Karpas-422 (cell line): ENCODE data around the gene CFDP1. TPM values are rescaled to one million over a fixed set of nuclear protein-coding genes. Genes with fewer than 3 reads are reported as not detected.

ENCODE experiments used
- DNase-seq: peaks from one replicate; pipeline ENCODE4 v3.0.0-alpha.2; 2015
- H2AFZ ChIP-seq: fragments of 200-600 bp; sonication (generic); 2 replicates; pipeline ENCODE4 v1.6.1; 2014; ENCODE audit warnings: antibody characterized with exemption, low read length, mixed read lengths
- H3K27ac ChIP-seq: fragments of 200-600 bp; sonication (generic); 2 replicates; pipeline ENCODE4 v1.5.1; 2014; ENCODE audit warnings: mild to moderate bottlenecking, low read length, moderate library complexity
- H3K27me3 ChIP-seq: fragments of 200-600 bp; sonication (generic); 2 replicates; pipeline ENCODE4 v1.6.1; 2014; ENCODE audit warnings: low read length, mixed read lengths
- H3K36me3 ChIP-seq: fragments of 200-600 bp; sonication (generic); 2 replicates; pipeline ENCODE4 v1.6.1; 2014; ENCODE audit warnings: low read length, mixed read lengths; ENCODE audit not compliant: insufficient read depth
- H3K4me1 ChIP-seq: fragments of 200-600 bp; sonication (generic); 2 replicates; pipeline ENCODE4 v1.6.1; 2014; ENCODE audit warnings: mild to moderate bottlenecking, low read length, mixed read lengths
- H3K4me2 ChIP-seq: fragments of 200-600 bp; sonication (generic); 2 replicates; pipeline ENCODE4 v1.6.1; 2014; ENCODE audit warnings: low read length, low read depth, mild to moderate bottlenecking; ENCODE audit not compliant: poor library complexity, severe bottlenecking
- H3K4me3 ChIP-seq: fragments of 200-600 bp; sonication (generic); 2 replicates; pipeline ENCODE4 v1.5.1; 2014; ENCODE audit warnings: mild to moderate bottlenecking, antibody characterized with exemption, low read length, mixed read lengths
- H3K79me2 ChIP-seq: fragments of 200-600 bp; sonication (generic); 2 replicates; pipeline ENCODE4 v1.6.1; 2014; ENCODE audit warnings: mild to moderate bottlenecking, low read length, mixed read lengths
- H3K9ac ChIP-seq: fragments of 200-600 bp; sonication (generic); 2 replicates; pipeline ENCODE4 v1.6.0; 2014; ENCODE audit warnings: low read length
- H3K9me2 ChIP-seq: fragments of 200-600 bp; sonication (generic), shearing (Covaris generic); replicated peaks from 2 replicates; pipeline ENCODE4 v1.6.0; 2014; ENCODE audit warnings: mild to moderate bottlenecking, low read length, moderate library complexity; ENCODE audit not compliant: insufficient read depth
- H3K9me3 ChIP-seq: fragments of 300-700, 200-600 bp; sonication (generic); 2 replicates; pipeline ENCODE4 v1.6.1; 2014; ENCODE audit warnings: low read length, mixed read lengths
- H4K20me1 ChIP-seq: fragments of 200-600 bp; sonication (generic); 2 replicates; pipeline ENCODE4 v1.6.1; 2014; ENCODE audit warnings: mild to moderate bottlenecking, antibody characterized with exemption, low read length, low read depth; ENCODE audit not compliant: insufficient read depth
- total RNA-seq: library from RNA; depleted of rRNA; stranded (reverse); fragments of >200 nt; shearing (Covaris generic); gene quantifications from 2 replicates; pipeline ENCODE4 v1.2.3, GENCODE V29; 2014; ENCODE audit warnings: low replicate concordance

CFDP1 gene
- total RNA-seq, 1 experiment from 2014 or later: 33.5 TPM

- H3K4me3 ChIP-seq: peak overlapping the region; percentile 12; the same call in 1 of the 2 replicates
- peaks cover 13% of the 10 kb centered on the region; the same call in 1 of the 2 replicates for H3K36me3 ChIP-seq
- H2AFZ ChIP-seq: no peak overlapping the region
- H3K27me3 ChIP-seq: no peaks in the 10 kb centered on the region
- H3K9me2 ChIP-seq: no peaks in the 10 kb centered on the region
- H3K79me2 ChIP-seq: no peaks in the 10 kb centered on the region
- peak overlapping the region; percentile 61 for H3K27ac ChIP-seq
- H3K9me3 ChIP-seq: no peaks in the 10 kb centered on the region
- peak overlapping the region; percentile 40; the same call in 1 of the 2 replicates for H3K9ac ChIP-seq
- DNase-seq: peak; percentile 82
- H3K4me2 ChIP-seq: peak overlapping the region; percentile 53
- H3K4me1 ChIP-seq: peaks cover 24% of the 10 kb centered on the region
- H4K20me1 ChIP-seq: no peaks in the 10 kb centered on the region
Observed at GRCh38 chr16:75305364-75306098, 127.8 kb downstream of the CFDP1 start.

GRCh38 chr16:75304521-75305363 is 128.6 kb downstream of the CFDP1 start:
- H3K27me3 ChIP-seq: no peaks in the 10 kb centered on the region
- H3K27ac ChIP-seq: peak overlapping the region; percentile 61
- no peaks in the 10 kb centered on the region for H3K79me2 ChIP-seq
- H2AFZ ChIP-seq: no peak overlapping the region
- H3K4me3 ChIP-seq: no peak overlapping the region
- H3K36me3 ChIP-seq: peaks cover 13% of the 10 kb centered on the region; the same call in 1 of the 2 replicates
- 0 out of 2 replicates have a peak overlapping the region, but pooled peaks have one; percentile 40 for H3K9ac ChIP-seq
- no peak for DNase-seq
- H3K9me2 ChIP-seq: no peaks in the 10 kb centered on the region
- no peaks in the 10 kb centered on the region for H3K9me3 ChIP-seq
- peaks cover 27% of the 10 kb centered on the region for H3K4me1 ChIP-seq
- no peaks in the 10 kb centered on the region for H4K20me1 ChIP-seq
- H3K4me2 ChIP-seq: peak overlapping the region; percentile 53

GRCh38 chr16:75301804-75302203 is 131.5 kb downstream of the CFDP1 start:
- Histone ChIP-seq H3K79me2 (no peaks in the 10 kb centered on the region), H2AFZ (no peak overlapping the region), H3K9me3 (no peaks in the 10 kb centered on the region), H3K4me3 (no peak overlapping the region), H3K9ac (no peak overlapping the region), H4K20me1 (no peaks in the 10 kb centered on the region), H3K4me2 (no peak overlapping the region), H3K27me3 (no peaks in the 10 kb centered on the region), H3K4me1 (peaks cover 51% of the 10 kb centered on the region), H3K9me2 (no peaks in the 10 kb centered on the region), H3K36me3 (peaks cover 13% of the 10 kb centered on the region; the same call in 1 of the 2 replicates), H3K27ac (no peak overlapping the region)
- no peak for DNase-seq

- H2AFZ ChIP-seq: no peak overlapping the region
- DNase-seq: no peak
- H3K4me1 ChIP-seq: peaks cover 38% of the 10 kb centered on the region
- peaks cover 2% of the 10 kb centered on the region; the same call in 1 of the 2 replicates for H3K36me3 ChIP-seq
- H3K9me3 ChIP-seq: no peaks in the 10 kb centered on the region
- peak overlapping the region; percentile 50 for H3K27ac ChIP-seq
- H4K20me1 ChIP-seq: no peaks in the 10 kb centered on the region
- H3K9me2 ChIP-seq: no peaks in the 10 kb centered on the region
- no peaks in the 10 kb centered on the region for H3K27me3 ChIP-seq
- peak overlapping the region; percentile 49 for H3K4me2 ChIP-seq
- H3K9ac ChIP-seq: peak overlapping the region; percentile 26; the same call in 1 of the 2 replicates
- no peaks in the 10 kb centered on the region for H3K79me2 ChIP-seq
- 0 out of 2 replicates have a peak overlapping the region, but pooled peaks have one; percentile 26 for H3K4me3 ChIP-seq
Observed at GRCh38 chr16:75298267-75298666, 135.0 kb downstream of the CFDP1 start.

DNA sequence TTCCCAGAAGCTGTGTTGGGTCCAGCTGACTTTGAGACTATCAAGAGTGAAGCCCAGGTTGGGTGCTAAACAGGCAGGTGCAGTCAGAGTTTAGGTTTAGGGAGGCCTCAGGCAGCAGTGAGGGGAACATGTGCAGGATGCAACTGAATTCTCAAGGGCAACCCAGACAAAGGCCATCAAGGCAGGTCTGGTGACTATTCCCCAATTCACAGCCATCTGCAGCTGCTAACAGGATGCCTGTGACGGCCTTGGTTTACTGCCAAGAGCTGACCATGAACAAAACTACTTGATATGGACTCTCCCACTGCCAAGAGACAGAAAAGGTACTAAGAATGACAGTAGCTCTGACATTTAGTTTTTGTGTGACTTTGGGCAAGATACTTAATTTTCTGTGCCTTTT is 136.7 kb downstream of the CFDP1 start:
- no peak overlapping the region for H2AFZ ChIP-seq
- peaks cover 5% of the 10 kb centered on the region; the same call in 1 of the 2 replicates for H3K36me3 ChIP-seq
- no peaks in the 10 kb centered on the region for H3K27me3 ChIP-seq
- H3K4me3 ChIP-seq: no peak overlapping the region
- H3K9me3 ChIP-seq: no peaks in the 10 kb centered on the region
- no peaks in the 10 kb centered on the region for H3K9me2 ChIP-seq
- H3K9ac ChIP-seq: no peak overlapping the region
- H3K79me2 ChIP-seq: no peaks in the 10 kb centered on the region
- DNase-seq: no peak
- H3K27ac ChIP-seq: no peak overlapping the region
- no peaks in the 10 kb centered on the region for H4K20me1 ChIP-seq
- no peak overlapping the region for H3K4me2 ChIP-seq
- H3K4me1 ChIP-seq: peaks cover 54% of the 10 kb centered on the region

DNA sequence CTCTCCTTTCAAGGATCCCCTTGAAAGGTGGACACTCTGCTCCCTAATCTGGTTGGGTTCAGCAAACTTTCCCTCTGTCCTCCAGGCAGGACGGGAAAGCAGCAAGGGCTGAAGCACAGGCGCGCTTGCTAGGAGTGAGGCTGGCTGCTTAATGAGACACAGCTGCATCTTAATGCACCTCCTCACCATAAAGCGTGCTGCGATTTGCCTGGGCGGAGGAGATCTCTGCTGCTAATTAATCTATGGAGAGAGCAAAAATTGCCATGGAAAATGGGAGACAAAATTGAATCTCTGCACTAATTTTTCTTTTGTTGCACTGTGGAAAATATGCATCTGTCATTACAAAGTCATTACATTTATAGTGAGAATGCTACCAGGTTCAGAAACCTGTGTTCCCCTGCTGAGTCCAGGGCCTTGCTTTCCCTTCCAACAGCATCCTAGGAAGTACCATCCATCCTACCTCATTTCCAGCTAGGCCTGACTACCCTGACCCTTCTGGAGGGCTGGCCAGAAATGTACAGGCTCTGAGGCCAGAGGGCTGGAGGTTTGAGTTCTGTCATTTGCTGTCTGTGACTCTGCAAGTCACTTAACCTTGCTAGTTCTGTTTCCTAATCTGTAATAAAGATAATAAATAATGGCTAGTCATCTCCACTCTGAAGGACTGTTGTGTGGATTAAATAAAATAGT is 138.4 kb downstream of the CFDP1 start:
- DNase-seq: no peak
- Histone ChIP-seq H4K20me1 (no peaks in the 10 kb centered on the region), H3K9me2 (no peaks in the 10 kb centered on the region), H3K9me3 (no peaks in the 10 kb centered on the region), H3K9ac (no peak overlapping the region), H3K4me1 (peaks cover 57% of the 10 kb centered on the region), H2AFZ (no peak overlapping the region), H3K4me2 (no peak overlapping the region), H3K4me3 (no peak overlapping the region), H3K79me2 (no peaks in the 10 kb centered on the region), H3K27ac (no peak overlapping the region), H3K36me3 (peaks cover 5% of the 10 kb centered on the region; the same call in 1 of the 2 replicates), H3K27me3 (no peaks in the 10 kb centered on the region)

- Histone ChIP-seq H4K20me1 (no peaks in the 10 kb centered on the region), H3K36me3 (peaks cover 5% of the 10 kb centered on the region; the same call in 1 of the 2 replicates), H3K27me3 (no peaks in the 10 kb centered on the region), H3K9ac (no peak overlapping the region), H3K27ac (no peak overlapping the region), H3K4me2 (no peak overlapping the region), H3K9me3 (no peaks in the 10 kb centered on the region), H3K9me2 (no peaks in the 10 kb centered on the region), H2AFZ (no peak overlapping the region), H3K4me1 (peaks cover 47% of the 10 kb centered on the region), H3K79me2 (no peaks in the 10 kb centered on the region), H3K4me3 (no peak overlapping the region)
- DNase-seq: no peak
Observed at GRCh38 chr16:75293772-75294171, 139.5 kb downstream of the CFDP1 start.
